HEK293 (cell line): ENCODE results near the gene SLC2A6.

Source experiments
- CTCF ChIA-PET: fragments of 350-600 bp; formaldehyde crosslinking; extraction: SDS; loops from one replicate; lab custom pipeline; 2021; ENCODE audit warnings: antibody characterized with exemption; lab: Yijun Ruan, JAX
- POLR2A ChIA-PET: fragments of 300-600 bp; formaldehyde crosslinking; extraction: SDS; loops from one replicate; lab custom pipeline; 2020; ENCODE audit warnings: antibody characterized with exemption, inconsistent platforms; lab: Yijun Ruan, JAX
- H3K27ac ChIP-seq: fragments of 200-500 bp; sonication (Bioruptor generic); 2 replicates; pipeline ENCODE4 v1.5.1; 2014; ENCODE audit warnings: low read depth, low read length, control low read depth, inconsistent platforms; ENCODE audit errors: extremely low read depth
- H3K36me3 ChIP-seq, 2 experiments: fragments of 200-500 bp in 1 of 2; sonication (Bioruptor generic) in 1 of 2; 1 replicate in 1 of 2; 2 replicates in 1 of 2; pipeline ENCODE4 v1.5.1; 2014 to 2017; ENCODE audit warnings: inconsistent platforms in 2 of 2, low read length in 2 of 2; ENCODE audit not compliant: control insufficient read depth in 2 of 2, insufficient read depth in 1 of 2
- H3K4me1 ChIP-seq: fragments of 200-500 bp; sonication (Bioruptor generic); 2 replicates; pipeline ENCODE4 v1.5.1; 2014; ENCODE audit warnings: mild to moderate bottlenecking, low read length, inconsistent platforms; ENCODE audit not compliant: control insufficient read depth, insufficient read depth
- H3K4me3 ChIP-seq: 2 replicates; pipeline ENCODE4 v1.5.1; 2011; ENCODE audit warnings: low read depth, mild to moderate bottlenecking, control low read depth, low read length, moderate library complexity
- H3K9me3 ChIP-seq: fragments of 200-500 bp; sonication (Bioruptor generic); 2 replicates; pipeline ENCODE4 v1.5.1; 2014; ENCODE audit warnings: low read depth, low read length, inconsistent platforms; ENCODE audit not compliant: control insufficient read depth, insufficient read depth
- KLF7 ChIP-seq: fragments of 450-650 bp; formaldehyde crosslinking; IDR thresholded peaks from 2 replicates; pipeline ENCODE4 v1.5.1; 2016; ENCODE audit warnings: missing biosample characterization, missing genetic modification characterization, borderline replicate concordance
- PRDM1 ChIP-seq: fragments of 450-650 bp; formaldehyde crosslinking; IDR thresholded peaks from 2 replicates; pipeline ENCODE4; 2016; ENCODE audit warnings: missing biosample characterization, missing genetic modification characterization
- SCRT1 ChIP-seq: fragments of 450-650 bp; formaldehyde crosslinking; IDR thresholded peaks from 2 replicates; pipeline ENCODE4 v1.5.1; 2016; ENCODE audit warnings: missing biosample characterization, missing genetic modification characterization, borderline replicate concordance
- SCRT2 ChIP-seq: fragments of 450-650 bp; formaldehyde crosslinking; IDR thresholded peaks from 2 replicates; pipeline ENCODE4 v1.5.1; 2016; ENCODE audit warnings: missing biosample characterization, missing genetic modification characterization
- WT1 ChIP-seq: fragments of 450-650 bp; formaldehyde crosslinking; IDR thresholded peaks from 2 replicates; pipeline ENCODE4 v1.5.1; 2016; ENCODE audit warnings: missing biosample characterization, missing genetic modification characterization
- ZBTB1 ChIP-seq: fragments of 450-650 bp; formaldehyde crosslinking; IDR thresholded peaks from 2 replicates; pipeline ENCODE4 v1.5.1; 2016; ENCODE audit warnings: missing biosample characterization, missing genetic modification characterization
- ZNF133 ChIP-seq: fragments of 450-650 bp; formaldehyde crosslinking; IDR thresholded peaks from 2 replicates; pipeline ENCODE4 v1.5.1; 2016; ENCODE audit warnings: missing biosample characterization, missing genetic modification characterization
- ZNF239 ChIP-seq: fragments of 450-650 bp; formaldehyde crosslinking; IDR thresholded peaks from 2 replicates; pipeline ENCODE4 v1.5.1; 2016; ENCODE audit warnings: missing biosample characterization, missing genetic modification characterization
- ZNF350 ChIP-seq: fragments of 450-650 bp; formaldehyde crosslinking; IDR thresholded peaks from 2 replicates; pipeline ENCODE4 v1.5.0; 2017; ENCODE audit warnings: missing biosample characterization, mild to moderate bottlenecking, missing genetic modification characterization
- ZNF354C ChIP-seq: fragments of 450-650 bp; formaldehyde crosslinking; IDR thresholded peaks from 2 replicates; pipeline ENCODE4 v1.5.1; 2016; ENCODE audit warnings: missing biosample characterization, missing genetic modification characterization, low read depth, borderline replicate concordance
- ZNF37A ChIP-seq: fragments of 450-650 bp; IDR thresholded peaks from 2 replicates; pipeline ENCODE4 v1.5.1; 2018; ENCODE audit warnings: missing biosample characterization, missing genetic modification characterization
- ZNF529 ChIP-seq: fragments of 450-650 bp; formaldehyde crosslinking; IDR thresholded peaks from 2 replicates; pipeline ENCODE4 v1.5.1; 2017; ENCODE audit warnings: missing genetic modification characterization, missing biosample characterization; ENCODE audit not compliant: insufficient replicate concordance
- ZNF558 ChIP-seq: fragments of 450-650 bp; formaldehyde crosslinking; IDR thresholded peaks from 2 replicates; pipeline ENCODE4 v1.5.1; 2016; ENCODE audit warnings: missing biosample characterization, missing genetic modification characterization
- ZNF654 ChIP-seq: fragments of 450-650 bp; formaldehyde crosslinking; IDR thresholded peaks from 2 replicates; pipeline ENCODE4 v1.5.1; 2016; ENCODE audit warnings: low read depth, missing biosample characterization, missing genetic modification characterization
- ZNF677 ChIP-seq: fragments of 450-650 bp; IDR thresholded peaks from 2 replicates; pipeline ENCODE4 v1.5.0; 2018; ENCODE audit warnings: missing biosample characterization, mild to moderate bottlenecking, missing genetic modification characterization, moderate library complexity
- ZNF768 ChIP-seq: fragments of 450-650 bp; formaldehyde crosslinking; IDR thresholded peaks from 2 replicates; pipeline ENCODE4 v1.5.1; 2018; ENCODE audit warnings: missing biosample characterization, mild to moderate bottlenecking, missing genetic modification characterization
- ZSCAN16 ChIP-seq: fragments of 450-650 bp; formaldehyde crosslinking; IDR thresholded peaks from 2 replicates; pipeline ENCODE4 v1.5.1; 2016; ENCODE audit warnings: missing biosample characterization, missing genetic modification characterization
- TF ChIP-seq, protein P1 (sequence below): fragments of 450-650 bp; IDR thresholded peaks from 2 replicates; pipeline ENCODE4 v1.5.1; 2018; ENCODE audit warnings: missing biosample characterization, missing genetic modification characterization
- TF ChIP-seq, protein P2 (sequence below): fragments of 450-650 bp; formaldehyde crosslinking; IDR thresholded peaks from 2 replicates; pipeline ENCODE4 v1.5.1; 2016; ENCODE audit warnings: missing biosample characterization, missing genetic modification characterization
- TF ChIP-seq, protein P3 (sequence below): fragments of 450-650 bp; formaldehyde crosslinking; IDR thresholded peaks from 2 replicates; pipeline ENCODE4 v1.5.1; 2016; ENCODE audit warnings: missing biosample characterization, missing genetic modification characterization, borderline replicate concordance
- TF ChIP-seq, protein P4 (sequence below): fragments of 450-650 bp; formaldehyde crosslinking; IDR thresholded peaks from 2 replicates; pipeline ENCODE4; 2016; ENCODE audit warnings: missing biosample characterization, missing genetic modification characterization

Gene SLC2A6

DNA sequence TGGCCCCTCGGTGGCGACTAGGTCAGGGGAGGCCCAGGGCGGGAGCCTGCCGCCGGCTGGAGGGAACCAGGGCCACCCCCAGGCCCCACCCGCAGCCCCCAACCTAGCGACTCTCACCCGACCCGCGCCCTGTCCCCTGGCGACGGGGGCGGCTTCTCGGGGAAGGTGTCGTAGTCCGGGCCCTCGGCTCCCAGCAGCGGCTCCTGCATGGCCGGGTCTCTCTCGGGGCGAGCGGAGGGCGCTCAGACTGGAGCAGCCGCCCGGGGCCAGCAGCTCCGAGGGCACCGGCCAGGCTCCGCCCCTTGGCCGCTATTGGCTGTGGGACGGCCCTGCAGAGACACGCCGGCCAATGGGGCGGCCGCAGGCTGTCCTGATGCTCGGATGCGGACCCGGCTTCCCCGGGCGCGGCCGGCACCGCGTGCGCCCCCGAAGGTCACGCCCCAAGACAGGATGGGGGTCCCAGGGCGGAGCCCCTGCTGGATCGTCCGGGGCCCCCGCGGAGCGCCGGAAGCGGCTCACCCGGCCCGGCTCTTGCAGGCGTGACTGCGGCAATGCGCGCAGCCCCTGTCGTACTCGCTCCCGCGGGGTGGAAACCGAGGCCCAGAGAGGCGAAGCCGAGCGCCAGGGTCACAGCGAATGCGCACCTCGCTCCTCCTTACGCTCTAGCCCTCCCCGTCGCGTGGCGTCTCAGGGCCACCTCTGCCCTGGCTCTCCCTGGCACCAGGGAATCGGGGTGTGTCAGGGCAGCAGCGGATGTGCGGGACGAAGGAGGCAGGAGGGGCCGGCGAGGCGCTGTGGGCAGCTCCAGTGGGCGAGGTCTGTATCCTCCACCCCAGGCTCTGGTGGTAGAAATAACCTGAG is at the start of gene SLC2A6 (continued):
- TF ChIP-seq ZNF677 (tag by site-specific recombination) (no peak), ZSCAN16 (tag by site-specific recombination) (no peak), ZNF239 (tag by site-specific recombination) (no peak)
- TF ChIP-seq, protein P1, sequence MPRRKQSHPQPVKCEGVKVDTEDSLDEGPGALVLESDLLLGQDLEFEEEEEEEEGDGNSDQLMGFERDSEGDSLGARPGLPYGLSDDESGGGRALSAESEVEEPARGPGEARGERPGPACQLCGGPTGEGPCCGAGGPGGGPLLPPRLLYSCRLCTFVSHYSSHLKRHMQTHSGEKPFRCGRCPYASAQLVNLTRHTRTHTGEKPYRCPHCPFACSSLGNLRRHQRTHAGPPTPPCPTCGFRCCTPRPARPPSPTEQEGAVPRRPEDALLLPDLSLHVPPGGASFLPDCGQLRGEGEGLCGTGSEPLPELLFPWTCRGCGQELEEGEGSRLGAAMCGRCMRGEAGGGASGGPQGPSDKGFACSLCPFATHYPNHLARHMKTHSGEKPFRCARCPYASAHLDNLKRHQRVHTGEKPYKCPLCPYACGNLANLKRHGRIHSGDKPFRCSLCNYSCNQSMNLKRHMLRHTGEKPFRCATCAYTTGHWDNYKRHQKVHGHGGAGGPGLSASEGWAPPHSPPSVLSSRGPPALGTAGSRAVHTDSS, result no peak
- TF ChIP-seq, protein P2, sequence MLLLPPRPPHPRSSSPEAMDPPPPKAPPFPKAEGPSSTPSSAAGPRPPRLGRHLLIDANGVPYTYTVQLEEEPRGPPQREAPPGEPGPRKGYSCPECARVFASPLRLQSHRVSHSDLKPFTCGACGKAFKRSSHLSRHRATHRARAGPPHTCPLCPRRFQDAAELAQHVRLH, result no peak

DNA sequence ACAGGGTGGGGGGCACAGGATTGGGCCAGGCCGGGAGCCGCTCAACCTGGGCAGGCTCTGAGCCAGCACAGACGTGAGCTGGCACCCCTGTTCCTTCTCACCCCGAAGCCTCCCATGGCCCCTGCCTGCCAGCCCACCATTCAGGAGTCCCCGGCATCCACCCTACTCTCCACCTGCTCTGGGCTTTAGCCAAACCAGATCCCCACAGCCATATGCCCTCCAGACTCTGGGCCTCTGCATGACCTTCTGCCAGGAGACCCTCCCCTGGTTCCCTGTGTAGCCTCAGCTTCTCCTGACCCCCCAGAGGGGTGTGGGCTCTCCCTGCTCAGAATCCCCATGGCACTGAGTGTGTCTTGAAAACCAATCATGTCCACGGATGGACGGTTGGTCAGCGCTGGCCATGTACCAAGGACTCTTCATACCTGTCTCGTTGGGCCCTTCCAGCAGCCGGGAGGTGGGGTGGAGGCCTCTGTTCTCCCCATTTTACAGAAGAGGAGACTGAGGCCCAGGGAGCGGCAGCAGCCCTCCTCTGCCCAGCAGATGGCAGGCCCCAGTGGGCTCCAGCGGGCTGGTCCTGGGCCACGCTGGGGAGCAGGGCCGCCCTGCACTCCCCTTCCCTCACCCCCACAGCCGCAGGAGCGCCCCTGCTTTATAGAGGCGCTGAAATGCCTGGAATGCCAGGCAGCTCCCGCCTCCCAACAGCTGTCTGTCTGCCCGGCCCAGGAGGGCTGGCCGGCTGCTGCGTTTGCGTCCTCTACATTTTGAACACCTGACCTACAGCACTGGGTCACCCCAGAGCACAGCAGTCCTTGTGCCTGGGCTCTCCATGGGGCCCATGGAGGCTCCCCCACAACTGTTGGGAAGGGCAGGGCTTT is 49.3 kb upstream of the SLC2A6 start:
- POLR2A ChIA-PET, result no interaction called here
- Histone ChIP-seq H3K4me3 (no peak overlapping the region), H3K4me1 (no peaks in the 10 kb centered on the region), H3K36me3 (no peaks in the 10 kb centered on the region), H3K27ac (no peak overlapping the region), H3K9me3 (no peaks in the 10 kb centered on the region)
- CTCF ChIA-PET, result interaction anchor here (0.7 to 0.9 kb wide), 4 partner anchors 199 to 630 kb away, joined by 3 to 5 read pairs (median 3); no protein-coding TSS in a partner anchor
- TF ChIP-seq ZNF133 (tag by site-specific recombination), result no peak
- TF ChIP-seq ZNF529, result no peak
- TF ChIP-seq ZNF654 (tag by site-specific recombination), result no peak
- TF ChIP-seq ZNF768 (tag by site-specific recombination), result no peak
- no peak for TF ChIP-seq ZNF350 (tag by site-specific recombination)
- no peak for TF ChIP-seq ZNF37A (tag by site-specific recombination)
- TF ChIP-seq ZBTB1 (tag by site-specific recombination), result no peak
- TF ChIP-seq KLF7 (tag by site-specific recombination), result no peak
- no peak for TF ChIP-seq ZNF354C (tag by site-specific recombination)
- no peak for TF ChIP-seq ZNF558 (tag by site-specific recombination)

DNA sequence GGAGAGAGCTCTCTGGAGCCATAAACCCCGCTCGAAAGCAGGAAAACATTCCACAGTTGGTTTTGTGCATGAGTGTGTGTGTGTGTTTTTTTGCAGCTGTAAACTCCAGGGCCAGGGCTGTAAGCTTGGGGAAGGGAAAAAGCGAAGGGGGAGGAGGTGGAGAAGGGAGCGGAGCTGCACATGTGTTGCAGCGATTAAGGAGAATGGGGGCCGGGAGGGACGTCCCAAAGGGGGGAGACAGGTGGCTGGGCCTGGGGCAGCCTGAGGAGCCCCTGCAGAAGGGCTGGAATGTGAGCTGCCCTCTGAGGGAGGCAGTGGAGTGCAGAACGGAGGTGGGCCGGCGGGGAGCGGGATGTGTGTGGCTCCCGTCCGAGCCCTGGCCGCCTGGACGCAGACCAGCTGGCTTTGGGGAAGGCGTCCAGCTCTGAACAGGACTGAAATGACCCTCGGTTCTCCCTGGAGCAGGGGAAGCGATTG is 48.6 kb upstream of the SLC2A6 start:
- no peaks in the 10 kb centered on the region for H3K9me3 ChIP-seq
- TF ChIP-seq, protein P3, sequence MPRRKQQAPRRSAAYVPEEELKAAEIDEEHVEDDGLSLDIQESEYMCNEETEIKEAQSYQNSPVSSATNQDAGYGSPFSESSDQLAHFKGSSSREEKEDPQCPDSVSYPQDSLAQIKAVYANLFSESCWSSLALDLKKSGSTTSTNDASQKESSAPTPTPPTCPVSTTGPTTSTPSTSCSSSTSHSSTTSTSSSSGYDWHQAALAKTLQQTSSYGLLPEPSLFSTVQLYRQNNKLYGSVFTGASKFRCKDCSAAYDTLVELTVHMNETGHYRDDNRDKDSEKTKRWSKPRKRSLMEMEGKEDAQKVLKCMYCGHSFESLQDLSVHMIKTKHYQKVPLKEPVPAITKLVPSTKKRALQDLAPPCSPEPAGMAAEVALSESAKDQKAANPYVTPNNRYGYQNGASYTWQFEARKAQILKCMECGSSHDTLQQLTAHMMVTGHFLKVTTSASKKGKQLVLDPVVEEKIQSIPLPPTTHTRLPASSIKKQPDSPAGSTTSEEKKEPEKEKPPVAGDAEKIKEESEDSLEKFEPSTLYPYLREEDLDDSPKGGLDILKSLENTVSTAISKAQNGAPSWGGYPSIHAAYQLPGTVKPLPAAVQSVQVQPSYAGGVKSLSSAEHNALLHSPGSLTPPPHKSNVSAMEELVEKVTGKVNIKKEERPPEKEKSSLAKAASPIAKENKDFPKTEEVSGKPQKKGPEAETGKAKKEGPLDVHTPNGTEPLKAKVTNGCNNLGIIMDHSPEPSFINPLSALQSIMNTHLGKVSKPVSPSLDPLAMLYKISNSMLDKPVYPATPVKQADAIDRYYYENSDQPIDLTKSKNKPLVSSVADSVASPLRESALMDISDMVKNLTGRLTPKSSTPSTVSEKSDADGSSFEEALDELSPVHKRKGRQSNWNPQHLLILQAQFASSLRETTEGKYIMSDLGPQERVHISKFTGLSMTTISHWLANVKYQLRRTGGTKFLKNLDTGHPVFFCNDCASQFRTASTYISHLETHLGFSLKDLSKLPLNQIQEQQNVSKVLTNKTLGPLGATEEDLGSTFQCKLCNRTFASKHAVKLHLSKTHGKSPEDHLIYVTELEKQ (tag by site-specific recombination), result no peak
- TF ChIP-seq PRDM1 (tag by site-specific recombination) (no peak), SCRT2 (tag by site-specific recombination) (peak; percentile 75), WT1 (tag by site-specific recombination) (no peak), SCRT1 (tag by site-specific recombination) (peak; percentile 73)
- TF ChIP-seq, protein P4, sequence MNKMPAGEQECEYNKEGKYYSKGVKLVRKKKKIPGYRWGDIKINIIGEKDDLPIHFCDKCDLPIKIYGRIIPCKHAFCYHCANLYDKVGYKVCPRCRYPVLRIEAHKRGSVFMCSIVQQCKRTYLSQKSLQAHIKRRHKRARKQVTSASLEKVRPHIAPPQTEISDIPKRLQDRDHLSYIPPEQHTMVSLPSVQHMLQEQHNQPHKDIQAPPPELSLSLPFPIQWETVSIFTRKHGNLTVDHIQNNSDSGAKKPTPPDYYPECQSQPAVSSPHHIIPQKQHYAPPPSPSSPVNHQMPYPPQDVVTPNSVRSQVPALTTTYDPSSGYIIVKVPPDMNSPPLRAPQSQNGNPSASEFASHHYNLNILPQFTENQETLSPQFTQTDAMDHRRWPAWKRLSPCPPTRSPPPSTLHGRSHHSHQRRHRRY, result no peak
- ChIA-PET CTCF (interaction anchor here (0.9 to 1.1 kb wide), 2 partner anchors 9 to 467 kb away, joined by 3 read pairs; no protein-coding TSS in a partner anchor), POLR2A (no interaction called here)
- no peak overlapping the region for H3K27ac ChIP-seq
- no peak overlapping the region for H3K4me3 ChIP-seq
- no peaks in the 10 kb centered on the region for H3K4me1 ChIP-seq
- no peaks in the 10 kb centered on the region for H3K36me3 ChIP-seq
